Measurements from ENCODE around the gene PRPS2.

GRCh38 chrX:12820737-12821136 lies 29.5 kb downstream of the PRPS2 start:
- TF ChIP-seq CTCF (IDR thresholded peaks at IDR 0.05) (no peak), POLR2A (IDR thresholded peaks at IDR 0.05) (no peak)
